Measurements from ENCODE around the gene TSHR. TPM values are rescaled to one million over a fixed set of nuclear protein-coding genes. Genes with fewer than 3 reads are reported as not detected.

The TSHR gene
- total and polyA plus RNA-seq, 2 of the 4 experiments (the other 2 are of a cell fraction) = not detected

- Histone ChIP-seq H2AFZ (replicated peaks; ENCODE audit: low read length, poor library complexity) (no peak overlapping the region), H3K4me1 (ENCODE audit: control insufficient read depth, insufficient read depth, low read length) (no peaks in the 10 kb centered on the region), H2AK5ac (ENCODE audit: low read depth, low read length) (no peak overlapping the region), H3K9ac (ENCODE audit: low read depth, low read length) (no peak overlapping the region), H3K56ac (ENCODE audit: extremely low read depth, insufficient read depth, low read length) (no peak overlapping the region), H4K20me1 (ENCODE audit: insufficient read depth, low read length) (no peaks in the 10 kb centered on the region), H2BK5ac (ENCODE audit: low read depth, low read length, poor library complexity, severe bottlenecking) (no peak overlapping the region), H3K4me2 (ENCODE audit: low read depth, low read length) (no peak overlapping the region), H2BK120ac (ENCODE audit: low read depth, low read length) (no peak overlapping the region), H4K91ac (ENCODE audit: insufficient read depth, low read depth, low read length) (no peak overlapping the region), H3K36me3 (ENCODE audit: control insufficient read depth, insufficient read depth, low read length) (no peaks in the 10 kb centered on the region), H3K9me1 (ENCODE audit: insufficient read depth, low read length) (no peaks in the 10 kb centered on the region), H3K27ac (ENCODE audit: insufficient read depth, low read length) (no peak overlapping the region), H3K23ac (ENCODE audit: low read depth, low read length) (no peak overlapping the region), H4K5ac (ENCODE audit: low read depth, low read length) (no peak overlapping the region), H3K27me3 (ENCODE audit: control insufficient read depth, insufficient read depth, low read length) (no peaks in the 10 kb centered on the region), H3K14ac (replicated peaks; ENCODE audit: low read depth, low read length) (no peak overlapping the region), H3K9me3 (ENCODE audit: control insufficient read depth, insufficient read depth, low read length) (no peaks in the 10 kb centered on the region), H2AK9ac (replicated peaks; ENCODE audit: low read depth, low read length, poor library complexity) (no peak overlapping the region), H3K79me1 (ENCODE audit: low read depth in 1 of 2, low read length in 2 of 2) (no peaks in the 10 kb centered on the region), H3K4ac (ENCODE audit: low read depth, low read length) (no peak overlapping the region), H4K8ac (ENCODE audit: low read depth in 2 of 2, low read length in 2 of 2) (no peak overlapping the region), H3K18ac (ENCODE audit: low read depth, low read length) (no peak overlapping the region), H3K4me3 (ENCODE audit: insufficient read depth, low read depth, low read length) (no peak overlapping the region), H2BK20ac (ENCODE audit: low read depth, low read length) (no peak overlapping the region), H2BK15ac (ENCODE audit: low read depth, low read length) (no peak overlapping the region)
- POLR2A ChIA-PET (ENCODE audit: unreplicated experiment) = no interaction called here
- TF ChIP-seq NFE2L2 (IDR thresholded peaks at IDR 0.05; ENCODE audit: low read depth, low read length) (no peak), RCOR1 (IDR thresholded peaks at IDR 0.05; ENCODE audit: insufficient replicate concordance, low read length) (no peak), FOS (IDR thresholded peaks at IDR 0.05; ENCODE audit: low read depth, low read length) (no peak), MAZ (IDR thresholded peaks at IDR 0.05; ENCODE audit: borderline replicate concordance, low read depth, low read length) (no peak), MAFK (IDR thresholded peaks at IDR 0.05; ENCODE audit: low read depth, low read length) (no peak), RFX5 (IDR thresholded peaks at IDR 0.05; ENCODE audit: low read depth, low read length) (no peak), CTCF (conservative IDR thresholded peaks at IDR 0.05; ENCODE audit: low read depth, low read length) (no peak), CHD1 (IDR thresholded peaks at IDR 0.05; ENCODE audit: low read depth, low read length) (no peak), USF2 (IDR thresholded peaks at IDR 0.05; ENCODE audit: low read depth, low read length) (no peak), SMC3 (IDR thresholded peaks at IDR 0.05; ENCODE audit: low read depth, low read length) (no peak), RAD21 (IDR thresholded peaks at IDR 0.05; ENCODE audit: low read length) (no peak), ELK1 (IDR thresholded peaks at IDR 0.05; ENCODE audit: borderline replicate concordance, low read depth, low read length) (no peak)
- no peak for ATAC-seq (ENCODE audit: low read depth)
- DNase-seq = no peak
- intact Hi-C loops (cut with micrococcal nuclease) = no loop called here
- in situ Hi-C loops (cut with MboI; ENCODE audit: low sequenced_read_pairs) = no loop called here
- WGBS, 2 experiments (ENCODE audit: extremely low coverage in 2 of 2, insufficient read length in 1 of 2) = no CpG with 5 or more reads among the region's 1 CpG
- CTCF ChIA-PET = no interaction called here
- dilution Hi-C loops (cut with HindIII; ENCODE audit: low sequenced_read_pairs, unreplicated experiment) = no loop called here
- no TSS peak for BruUV-seq (replicated peaks)
Observed at GRCh38 chr14:81042438-81042837, 87.0 kb downstream of the TSHR start.
